Endothelial cell of umbilical vein (primary cell): ENCODE data around the gene SYN1.

Experiments used
- CTCF ChIP-seq, 2 donors: IDR thresholded peaks; 1 replicate in 1 of 2; 2 replicates in 1 of 2; pipeline ENCODE4 v1.5.1; 2011; ENCODE audit warnings: low read length in 2 of 2, mild to moderate bottlenecking in 2 of 2, moderate library complexity in 2 of 2, control low read depth in 1 of 2, inconsistent platforms in 1 of 2, low read depth in 1 of 2; ENCODE audit not compliant: insufficient read depth in 1 of 2; ENCODE audit errors: extremely low read depth in 1 of 2
- EZH2 ChIP-seq: IDR thresholded peaks from 2 replicates; pipeline ENCODE4 v1.6.1; 2012; ENCODE audit warnings: borderline replicate concordance, low read depth, mild to moderate bottlenecking, moderate library complexity, low read length, inconsistent platforms; ENCODE audit not compliant: severe bottlenecking
- GATA2 ChIP-seq: IDR thresholded peaks from 2 replicates; pipeline ENCODE4 v1.7.0; 2011; ENCODE audit warnings: low read depth, mild to moderate bottlenecking, moderate library complexity, mixed read lengths, low read length; ENCODE audit not compliant: insufficient read length, insufficient read depth
- JUN ChIP-seq: IDR thresholded peaks from 2 replicates; pipeline ENCODE4 v1.6.1; 2011; ENCODE audit warnings: borderline replicate concordance, low read depth; ENCODE audit not compliant: insufficient read length, insufficient read depth
- MAX ChIP-seq: IDR thresholded peaks from 2 replicates; pipeline ENCODE4 v1.6.1; 2011; ENCODE audit not compliant: insufficient read depth, insufficient read length
- MYC ChIP-seq: IDR thresholded peaks from one replicate; pipeline ENCODE4 v1.6.1; 2011; ENCODE audit warnings: mild to moderate bottlenecking, low read depth, low read length
- POLR2A ChIP-seq: IDR thresholded peaks from 2 replicates; pipeline ENCODE4 v1.6.1; 2012; ENCODE audit warnings: low read depth, mild to moderate bottlenecking, control low read depth, low read length
- POLR2AphosphoS5 ChIP-seq: IDR thresholded peaks from 2 replicates; pipeline ENCODE4 v1.6.1; 2012; ENCODE audit warnings: low read depth, mild to moderate bottlenecking, control low read depth, low read length, moderate library complexity; ENCODE audit not compliant: insufficient read depth

- TF ChIP-seq CTCF (IDR thresholded peaks at IDR 0.05; ENCODE audit: extremely low read depth in 1 of 2, insufficient read depth in 1 of 2, low read depth in 1 of 2, low read length in 2 of 2), result no peak
- no peak for TF ChIP-seq POLR2A
- no peak for TF ChIP-seq MAX
- TF ChIP-seq GATA2, result no peak
- no peak for TF ChIP-seq MYC
- no peak for TF ChIP-seq EZH2
- no peak for TF ChIP-seq POLR2AphosphoS5
- TF ChIP-seq JUN, result no peak
Measured at GRCh38 chrX:47611926-47612325, 7.7 kb downstream of the SYN1 start.
